Adrenal gland (tissue), 5 donors: ENCODE data around the gene KXD1.

Experiments used
- POLR2A ChIP-seq, 2 donors: fragments of 450-650 bp; IDR thresholded peaks; one replicate each; pipeline ENCODE4 v1.6.1; 2017; ENCODE audit warnings: antibody characterized with exemption in 2 of 2, mild to moderate bottlenecking in 2 of 2, moderate library complexity in 1 of 2
- TF ChIP-seq, protein P1 (sequence below), 6 experiments: fragments of 450-650 bp in 4 of 6; fragments of 200-600 bp in 2 of 6; sonication (generic) in 1 of 6; IDR thresholded peaks; 1 replicate in 5 of 6; 2 replicates in 1 of 6; pipeline versions ENCODE4 v1.5.1 to v1.8.0; 2016 to 2021; ENCODE audit warnings: antibody characterized with exemption in 6 of 6, mild to moderate bottlenecking in 2 of 6, moderate library complexity in 1 of 6
- donor health status: DM: no; HTN: no; CAD: no.

DNA sequence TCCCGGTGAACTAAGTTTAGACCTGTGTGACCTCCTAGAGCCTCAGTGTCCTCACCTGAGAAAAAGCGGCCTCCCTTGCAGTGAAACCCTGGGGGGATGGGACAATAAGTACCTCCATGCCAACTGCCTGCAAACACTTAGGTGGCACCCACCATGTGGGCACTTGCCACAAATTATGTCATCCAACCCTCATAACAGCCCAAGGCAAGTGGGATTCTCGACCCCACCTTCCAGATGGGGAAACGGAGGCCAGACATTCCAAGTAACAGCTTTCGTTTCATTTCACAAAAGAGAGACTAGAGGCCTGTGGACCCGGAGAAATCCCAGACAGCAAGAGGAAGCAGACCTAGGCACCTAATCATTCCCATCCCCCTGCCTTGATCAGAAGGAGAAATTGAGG is 37.8 kb downstream of the KXD1 start:
- TF ChIP-seq, protein P1, sequence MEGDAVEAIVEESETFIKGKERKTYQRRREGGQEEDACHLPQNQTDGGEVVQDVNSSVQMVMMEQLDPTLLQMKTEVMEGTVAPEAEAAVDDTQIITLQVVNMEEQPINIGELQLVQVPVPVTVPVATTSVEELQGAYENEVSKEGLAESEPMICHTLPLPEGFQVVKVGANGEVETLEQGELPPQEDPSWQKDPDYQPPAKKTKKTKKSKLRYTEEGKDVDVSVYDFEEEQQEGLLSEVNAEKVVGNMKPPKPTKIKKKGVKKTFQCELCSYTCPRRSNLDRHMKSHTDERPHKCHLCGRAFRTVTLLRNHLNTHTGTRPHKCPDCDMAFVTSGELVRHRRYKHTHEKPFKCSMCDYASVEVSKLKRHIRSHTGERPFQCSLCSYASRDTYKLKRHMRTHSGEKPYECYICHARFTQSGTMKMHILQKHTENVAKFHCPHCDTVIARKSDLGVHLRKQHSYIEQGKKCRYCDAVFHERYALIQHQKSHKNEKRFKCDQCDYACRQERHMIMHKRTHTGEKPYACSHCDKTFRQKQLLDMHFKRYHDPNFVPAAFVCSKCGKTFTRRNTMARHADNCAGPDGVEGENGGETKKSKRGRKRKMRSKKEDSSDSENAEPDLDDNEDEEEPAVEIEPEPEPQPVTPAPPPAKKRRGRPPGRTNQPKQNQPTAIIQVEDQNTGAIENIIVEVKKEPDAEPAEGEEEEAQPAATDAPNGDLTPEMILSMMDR (IDR thresholded peaks at IDR 0.05): no peak
- TF ChIP-seq POLR2A (IDR thresholded peaks at IDR 0.05): no peak
